Transverse colon (tissue), 4 donors: ENCODE data around the gene VPS13A. TPM values are rescaled to one million over a fixed set of nuclear protein-coding genes. Genes with fewer than 3 reads are reported as not detected.
A peak's percentile ranks its signal among the peaks of the same experiment; 100 is the strongest.
"Not testable (repeated sequence)": the region's sequence is repeated elsewhere in the genome, so short reads cannot be mapped to it uniquely, and the experiment has no call there.

Experiments
- DNase-seq: peaks from one replicate; pipeline ENCODE4 v3.0.0-alpha.2; 2019
- H3K27ac ChIP-seq, 4 donors: fragments of 200-600 bp; sonication (generic); 2 replicates each; pipeline ENCODE4 v1.5.1; 2016 to 2018; ENCODE audit warnings: inconsistent platforms in 4 of 4
- H3K27me3 ChIP-seq: fragments of 200-600 bp; sonication (generic); 2 replicates; pipeline ENCODE4 v1.5.1; 2017; ENCODE audit warnings: inconsistent platforms
- H3K36me3 ChIP-seq, 4 donors: fragments of 200-600 bp; sonication (generic); 2 replicates each; pipeline ENCODE4 v1.5.1; 2017 to 2019; ENCODE audit warnings: inconsistent platforms in 4 of 4
- H3K4me1 ChIP-seq, 4 donors: fragments of 200-600 bp; sonication (generic); 2 replicates each; pipeline ENCODE4 v1.5.1; 2017 to 2020; ENCODE audit warnings: inconsistent platforms in 4 of 4
- H3K4me3 ChIP-seq, 4 donors: fragments of 200-600 bp; sonication (generic); 1 replicate in 1 of 4; 2 replicates in 3 of 4; pipeline versions ENCODE4 v1.5.1 to v1.6.1; 2017 to 2019; ENCODE audit warnings: inconsistent platforms in 4 of 4
- H3K9me3 ChIP-seq, 2 donors: fragments of 200-600 bp; sonication (generic); 2 replicates each; pipeline ENCODE4 v1.5.1; 2017 to 2019; ENCODE audit warnings: inconsistent platforms in 2 of 2
- EP300 ChIP-seq: sonication (generic); formaldehyde crosslinking; IDR thresholded peaks from one replicate; pipeline ENCODE4 v1.6.1; 2017; ENCODE audit warnings: antibody characterized with exemption, low read depth
- POLR2A ChIP-seq: fragments of 450-650 bp; IDR thresholded peaks from one replicate; pipeline ENCODE4 v1.6.1; 2016; ENCODE audit warnings: antibody characterized with exemption, mild to moderate bottlenecking, moderate library complexity
- POLR2AphosphoS5 ChIP-seq, 3 donors: sonication (generic); formaldehyde crosslinking; IDR thresholded peaks; one replicate each; pipeline ENCODE4 v1.6.1; 2016; ENCODE audit warnings: antibody characterized with exemption in 3 of 3
- WGBS, 2 donors: methylation state at CpG; one replicate each; pipeline ENCODE4 v1.1.5; 2018; ENCODE audit warnings: low coverage in 1 of 2; 5-methylcytosine and 5-hydroxymethylcytosine counted together
- in situ Hi-C, 4 donors: fragments of 200-750 bp; cut with MboI; loops; one replicate each; pipeline versions ENCODE4 v1.15.0 to v1.15.1; 2017; ENCODE audit warnings: low sequenced_read_pairs in 3 of 4, low pct_ligation_motif_present in 1 of 4, low pct_unique_long_range_greater_than_20kb in 1 of 4
- intact Hi-C: fragments of 100-400 bp; cut with DNase I; formaldehyde crosslinking; loops from one replicate; pipeline ENCODE4 v1.15.1; 2023; ENCODE audit warnings: low total_unique reads
- total RNA-seq, 4 donors: library from RNA; depleted of rRNA; stranded (reverse); fragments of >200 nt; gene quantifications; one replicate each; pipeline ENCODE4 v1.1.0, GENCODE V29; 2016
- TF ChIP-seq, protein P1 (sequence below), 5 experiments: fragments of 200-600 bp in 3 of 5; fragments of 450-650 bp in 2 of 5; sonication (generic) in 3 of 5; IDR thresholded peaks; 1 replicate in 2 of 5; 2 replicates in 3 of 5; pipeline ENCODE4 v1.5.1; 2016 to 2017; ENCODE audit warnings: antibody characterized with exemption in 5 of 5, inconsistent platforms in 3 of 5, mild to moderate bottlenecking in 2 of 5, moderate library complexity in 1 of 5

Gene VPS13A
- total RNA-seq, 4 donors from 2014 or later, result 88.8 to 148 (median 115) TPM

- peak overlapping the region in 3 of 4 donors; percentile 31 to 61 (median 31) for H3K27ac ChIP-seq
- H3K9me3 ChIP-seq, result no peaks in the 10 kb centered on the region
- H3K4me1 ChIP-seq, result peaks cover 0 to 36% (median 9%) of the 10 kb centered on the region in 4 donors
- in situ Hi-C loops (loop anchor here in 1 of 4 donors (25.0 kb wide), 1 partner anchor 105 kb away; no protein-coding TSS in a partner anchor), intact Hi-C loops (no loop called here)
- TF ChIP-seq POLR2AphosphoS5 (IDR thresholded peaks at IDR 0.05), result peak in 2 of 3 donors; percentile 8 to 19
- TF ChIP-seq POLR2A, result no peak
- peaks cover 0 to 3% (median 0%) of the 10 kb centered on the region in 4 donors for H3K36me3 ChIP-seq
- no peak overlapping the region for H3K4me3 ChIP-seq
- no peaks in the 10 kb centered on the region for H3K27me3 ChIP-seq
- no peak for DNase-seq
- 59 to 63% methylated on average over 3 of the region's 3 CpGs for WGBS, 2 donors
Observed at GRCh38 chr9:77391834-77392233, 214.5 kb downstream of the VPS13A start.

DNA sequence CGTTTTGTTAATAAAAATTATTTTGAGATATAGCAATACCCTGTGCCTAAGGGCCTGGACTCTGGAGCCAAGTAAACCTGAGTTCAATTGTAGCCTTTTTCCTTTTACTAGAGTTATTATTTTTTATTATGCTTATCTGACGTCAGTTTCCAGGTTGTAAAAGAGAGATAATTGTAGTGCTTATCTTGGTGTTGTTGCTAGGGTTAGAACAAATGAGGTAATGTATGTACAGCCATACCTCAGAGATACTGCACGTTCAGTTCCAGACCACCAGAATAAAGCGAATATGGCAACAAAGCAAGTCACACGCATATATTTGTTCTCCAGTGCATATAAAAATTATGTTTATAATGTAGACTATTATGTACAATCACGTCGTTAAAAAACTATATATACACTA, 215.0 kb downstream of the VPS13A start:
- H3K27me3 ChIP-seq, result no peaks in the 10 kb centered on the region
- H3K4me1 ChIP-seq, result peaks cover 0 to 36% (median 9%) of the 10 kb centered on the region in 4 donors
- H3K27ac ChIP-seq, result peak overlapping the region in 3 of 4 donors; percentile 31 to 61 (median 31)
- no peaks in the 10 kb centered on the region for H3K9me3 ChIP-seq
- no peak overlapping the region for H3K4me3 ChIP-seq
- in situ Hi-C loops (loop anchor here in 1 of 4 donors (25.0 kb wide), 1 partner anchor 105 kb away; no protein-coding TSS in a partner anchor), intact Hi-C loops (no loop called here)
- H3K36me3 ChIP-seq, result peaks cover 0 to 3% (median 0%) of the 10 kb centered on the region in 4 donors
- 52 to 58% methylated on average over 7 of the region's 7 CpGs for WGBS, 2 donors
- DNase-seq, result peak; percentile 15
- peak; percentile 96 for TF ChIP-seq EP300
- peak in 2 of 3 donors; percentile 54 to 61 for TF ChIP-seq POLR2AphosphoS5 (IDR thresholded peaks at IDR 0.05)
- TF ChIP-seq, protein P1, sequence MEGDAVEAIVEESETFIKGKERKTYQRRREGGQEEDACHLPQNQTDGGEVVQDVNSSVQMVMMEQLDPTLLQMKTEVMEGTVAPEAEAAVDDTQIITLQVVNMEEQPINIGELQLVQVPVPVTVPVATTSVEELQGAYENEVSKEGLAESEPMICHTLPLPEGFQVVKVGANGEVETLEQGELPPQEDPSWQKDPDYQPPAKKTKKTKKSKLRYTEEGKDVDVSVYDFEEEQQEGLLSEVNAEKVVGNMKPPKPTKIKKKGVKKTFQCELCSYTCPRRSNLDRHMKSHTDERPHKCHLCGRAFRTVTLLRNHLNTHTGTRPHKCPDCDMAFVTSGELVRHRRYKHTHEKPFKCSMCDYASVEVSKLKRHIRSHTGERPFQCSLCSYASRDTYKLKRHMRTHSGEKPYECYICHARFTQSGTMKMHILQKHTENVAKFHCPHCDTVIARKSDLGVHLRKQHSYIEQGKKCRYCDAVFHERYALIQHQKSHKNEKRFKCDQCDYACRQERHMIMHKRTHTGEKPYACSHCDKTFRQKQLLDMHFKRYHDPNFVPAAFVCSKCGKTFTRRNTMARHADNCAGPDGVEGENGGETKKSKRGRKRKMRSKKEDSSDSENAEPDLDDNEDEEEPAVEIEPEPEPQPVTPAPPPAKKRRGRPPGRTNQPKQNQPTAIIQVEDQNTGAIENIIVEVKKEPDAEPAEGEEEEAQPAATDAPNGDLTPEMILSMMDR (IDR thresholded peaks at IDR 0.05), result no peak
- TF ChIP-seq POLR2A, result no peak

DNA sequence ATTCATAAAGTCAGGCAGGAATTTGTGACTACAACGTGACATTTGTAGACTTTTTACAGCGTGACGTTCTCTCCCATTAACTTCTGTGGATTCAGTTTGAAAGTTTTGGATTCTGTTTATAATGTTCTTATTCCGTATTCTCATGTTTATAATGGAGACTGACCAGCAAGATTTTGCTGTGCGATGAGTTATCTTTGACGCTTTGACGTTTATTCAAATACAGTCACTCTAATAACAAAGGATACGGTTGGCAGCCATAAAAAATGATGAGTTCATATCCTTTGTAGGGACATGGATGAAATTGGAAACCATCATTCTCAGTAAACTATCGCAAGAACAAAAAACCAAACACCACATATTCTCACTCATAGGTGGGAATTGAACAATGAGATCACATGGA, 221.2 kb downstream of the VPS13A start:
- in situ Hi-C loops, result loop anchor here in 1 of 4 donors (25.0 kb wide), 1 partner anchor 111 kb away; no protein-coding TSS in a partner anchor
- H3K36me3 ChIP-seq, H3K4me3 ChIP-seq, H3K27me3 ChIP-seq, H3K27ac ChIP-seq, DNase-seq, H3K9me3 ChIP-seq, intact Hi-C loops: not testable (repeated sequence)
- peaks cover 0 to 16% (median 3%) of the 10 kb centered on the region in 4 donors for H3K4me1 ChIP-seq
- 75 to 77% methylated on average over 9 of the region's 9 CpGs for WGBS, 2 donors

DNA sequence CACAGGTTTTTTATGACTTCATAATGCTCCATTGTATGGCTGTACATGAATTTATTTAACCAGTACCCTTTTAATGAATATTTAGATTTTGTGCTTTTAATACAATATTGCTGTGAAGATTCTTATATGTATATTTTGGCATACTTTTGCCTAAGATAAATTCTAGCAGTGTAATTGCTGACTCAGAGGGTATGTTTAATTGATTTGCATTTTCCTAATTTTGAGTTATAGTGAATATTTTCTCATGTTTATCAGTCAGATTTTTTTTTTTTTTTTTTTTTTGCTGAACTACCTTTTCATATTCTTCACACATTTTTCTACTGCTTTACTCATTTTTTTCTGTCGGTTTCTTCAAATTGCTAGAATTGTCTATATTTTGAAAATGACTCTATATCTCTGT, 222.6 kb downstream of the VPS13A start:
- intact Hi-C loops, result no loop called here
- no peak overlapping the region for H3K4me3 ChIP-seq
- no peaks in the 10 kb centered on the region for H3K36me3 ChIP-seq
- in situ Hi-C loops, result loop anchor here in 1 of 4 donors (25.0 kb wide), 1 partner anchor 113 kb away; no protein-coding TSS in a partner anchor
- no peaks in the 10 kb centered on the region for H3K9me3 ChIP-seq
- no peak for DNase-seq
- 89 to 94% methylated on average over 1 of the region's 1 CpG for WGBS, 2 donors
- no peak overlapping the region for H3K27ac ChIP-seq
- no peaks in the 10 kb centered on the region for H3K27me3 ChIP-seq
- TF ChIP-seq EP300, result no peak
- TF ChIP-seq, protein P1 (IDR thresholded peaks at IDR 0.05), result no peak
- TF ChIP-seq POLR2AphosphoS5 (IDR thresholded peaks at IDR 0.05), result no peak
- TF ChIP-seq POLR2A, result no peak
- peaks cover 0 to 5% (median 1%) of the 10 kb centered on the region in 4 donors for H3K4me1 ChIP-seq

DNA sequence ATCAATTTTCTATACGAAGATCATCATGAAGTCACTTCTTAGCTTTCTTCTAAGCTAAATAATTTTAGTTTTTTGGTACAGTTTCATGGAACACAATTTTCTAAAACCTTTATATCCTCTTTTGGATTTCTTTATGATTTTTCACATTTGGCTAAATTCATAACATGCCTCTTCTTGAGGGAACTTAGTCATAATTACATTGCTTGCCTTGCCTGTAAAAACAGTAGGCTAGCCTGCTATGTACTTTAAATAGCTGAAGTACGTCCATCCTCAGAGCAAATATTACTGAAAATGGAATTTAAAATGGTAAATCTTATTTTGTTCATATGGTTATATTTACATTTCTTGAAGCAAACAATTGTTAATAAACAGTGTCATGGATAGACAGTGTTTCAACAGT, 225.0 kb downstream of the VPS13A start:
- in situ Hi-C loops, result no loop called here
- intact Hi-C loops, result no loop called here

More for the DNA sequence above, 225.0 kb downstream of the VPS13A start:
- H3K27me3 ChIP-seq, result no peaks in the 10 kb centered on the region
- no peaks in the 10 kb centered on the region for H3K4me1 ChIP-seq
- no peak overlapping the region for H3K4me3 ChIP-seq
- no peak for DNase-seq
- H3K36me3 ChIP-seq, result peaks cover 0 to 13% (median 5%) of the 10 kb centered on the region in 4 donors
- WGBS, 2 donors, result 89% methylated on average over 2 of the region's 2 CpGs
- no peaks in the 10 kb centered on the region for H3K9me3 ChIP-seq
- TF ChIP-seq POLR2A (no peak), POLR2AphosphoS5 (IDR thresholded peaks at IDR 0.05) (no peak), EP300 (no peak)
- TF ChIP-seq, protein P1 (IDR thresholded peaks at IDR 0.05), result no peak
- H3K27ac ChIP-seq, result no peak overlapping the region
